CD4-positive, alpha-beta memory T cell (primary cell): ENCODE measurements around the gene CPT1A. TPM values are rescaled to one million over a fixed set of nuclear protein-coding genes. Genes with fewer than 3 reads are reported as not detected.
A peak's percentile ranks its signal among the peaks of the same experiment; 100 is the strongest.

Experiments
- CTCF ChIA-PET: fragments of 350-600 bp; sonication (Branson Sonifier 250); formaldehyde crosslinking; loops from one replicate; lab custom pipeline; 2021; ENCODE audit warnings: inconsistent platforms; ENCODE audit not compliant: partially characterized antibody; lab: Charles Lee
- POLR2A ChIA-PET: fragments of 350-600 bp; sonication (Branson Sonifier 250); formaldehyde crosslinking; loops from one replicate; lab custom pipeline; 2021; ENCODE audit not compliant: partially characterized antibody; lab: Charles Lee
- DNase-seq, 5 donors: peaks; one replicate each; pipeline versions ENCODE4 v3.0.0 to v3.0.0-alpha.2; 2020 to 2022; ENCODE audit warnings: mixed read lengths in 1 of 5
- H3K27ac ChIP-seq: one replicate; pipeline ENCODE4 v1.7.0; 2013; ENCODE audit warnings: low read depth, low read length
- H3K27me3 ChIP-seq: 2 replicates; pipeline ENCODE4 v1.7.0; 2013; ENCODE audit warnings: mild to moderate bottlenecking, low read length, moderate library complexity; ENCODE audit not compliant: insufficient read depth
- H3K36me3 ChIP-seq: 2 replicates; pipeline ENCODE4 v1.7.0; 2013; ENCODE audit warnings: mild to moderate bottlenecking, low read length, moderate library complexity; ENCODE audit not compliant: insufficient read depth
- H3K4me1 ChIP-seq: 2 replicates; pipeline ENCODE4 v1.7.0; 2013; ENCODE audit warnings: mild to moderate bottlenecking, low read length, moderate library complexity; ENCODE audit not compliant: insufficient read depth
- H3K4me3 ChIP-seq, 2 donors: one replicate each; pipeline ENCODE4 v1.7.0; 2013; ENCODE audit warnings: low read length in 2 of 2, mild to moderate bottlenecking in 1 of 2
- H3K9me3 ChIP-seq, 2 donors: one replicate each; pipeline ENCODE4 v1.7.0; 2013; ENCODE audit warnings: low read length in 2 of 2, control low read depth in 1 of 2; ENCODE audit not compliant: control insufficient read depth in 1 of 2
- H3K27ac Mint-ChIP-seq, 7 donors: one replicate each; pipeline ENCODE4 v1.8.0; 2020 to 2021; ENCODE audit warnings: mixed read lengths in 7 of 7, mild to moderate bottlenecking in 6 of 7, inconsistent platforms in 3 of 7, moderate library complexity in 3 of 7
- H3K27me3 Mint-ChIP-seq, 2 donors: one replicate each; pipeline ENCODE4 v1.8.0; 2020 to 2021; ENCODE audit warnings: mixed read lengths in 2 of 2
- H3K36me3 Mint-ChIP-seq, 2 donors: one replicate each; pipeline ENCODE4 v1.8.0; 2020 to 2021; ENCODE audit warnings: mixed read lengths in 2 of 2, inconsistent platforms in 1 of 2, mild to moderate bottlenecking in 1 of 2
- H3K4me1 Mint-ChIP-seq, 4 donors: one replicate each; pipeline ENCODE4 v1.8.0; 2020 to 2021; ENCODE audit warnings: mixed read lengths in 4 of 4, mild to moderate bottlenecking in 1 of 4
- H3K4me3 Mint-ChIP-seq, 8 donors: one replicate each; pipeline ENCODE4 v1.8.0; 2020 to 2021; ENCODE audit warnings: mixed read lengths in 8 of 8, mild to moderate bottlenecking in 7 of 8, moderate library complexity in 6 of 8, inconsistent platforms in 3 of 8
- H3K9me3 Mint-ChIP-seq, 8 donors: one replicate each; pipeline ENCODE4 v1.8.0; 2020 to 2021; ENCODE audit warnings: mixed read lengths in 8 of 8, mild to moderate bottlenecking in 5 of 8, inconsistent platforms in 3 of 8, moderate library complexity in 1 of 8
- intact Hi-C: fragments of 100-400 bp; cut with micrococcal nuclease; formaldehyde crosslinking; loops from one replicate; pipeline ENCODE4 v1.15.1; 2023
- polyA plus RNA-seq, 2 donors: library from polyadenylated mRNA; unstranded; fragments of 300-500 nt; fragmentation: Illumina TruSeq; gene quantifications; one replicate each; pipeline ENCODE4 v1.2.3, GENCODE V29; 2021
- total RNA-seq, 2 experiments: library from RNA; stranded (reverse); gene quantifications; one replicate each; pipeline ENCODE4 v1.2.3, GENCODE V29; 2021

Gene CPT1A
- total and polyA plus RNA-seq, 4 experiments from 2014 or later, result 7.5 to 35.5 (median 18.5) TPM

- intact Hi-C loops, result no loop called here
- Mint-ChIP-seq H3K9me3 (no peaks in the 10 kb centered on the region), H3K27me3 (no peaks in the 10 kb centered on the region), H3K4me1 (no peaks in the 10 kb centered on the region), H3K27ac (no peak overlapping the region), H3K4me3 (no peak overlapping the region), H3K36me3 (peaks cover 0 to under 1% of the 10 kb centered on the region in 2 donors)
- Histone ChIP-seq H3K9me3 (no peaks in the 10 kb centered on the region), H3K36me3 (no peaks in the 10 kb centered on the region), H3K27me3 (no peaks in the 10 kb centered on the region), H3K4me3 (no peak overlapping the region), H3K4me1 (no peaks in the 10 kb centered on the region), H3K27ac (no peak overlapping the region)
- CTCF ChIA-PET, result interaction anchor here (1.6 kb wide), 1 partner anchor 8 kb away, joined by 4 read pairs; no protein-coding TSS in a partner anchor
- POLR2A ChIA-PET, result no interaction called here
- no peak for DNase-seq
These were observed 36.3 kb upstream of the CPT1A start for GRCh38 chr11:68878022-68878421.

GRCh38 chr11:68872216-68873003, 30.7 kb upstream of the CPT1A start:
- no peaks in the 10 kb centered on the region for H3K9me3 Mint-ChIP-seq
- Histone ChIP-seq H3K4me1 (no peaks in the 10 kb centered on the region), H3K27ac (no peak overlapping the region), H3K27me3 (peaks cover 5% of the 10 kb centered on the region), H3K9me3 (no peaks in the 10 kb centered on the region), H3K36me3 (no peaks in the 10 kb centered on the region), H3K4me3 (no peak overlapping the region)
- H3K36me3 Mint-ChIP-seq, result no peaks in the 10 kb centered on the region
- H3K4me3 Mint-ChIP-seq, result no peak overlapping the region
- POLR2A ChIA-PET, result no interaction called here
- no peak for DNase-seq
- H3K4me1 Mint-ChIP-seq, result peaks cover 6 to 19% (median 11%) of the 10 kb centered on the region in 4 donors
- peaks cover 12% of the 10 kb centered on the region in 2 donors for H3K27me3 Mint-ChIP-seq
- intact Hi-C loops, result no loop called here
- no peak overlapping the region for H3K27ac Mint-ChIP-seq
- CTCF ChIA-PET, result no interaction called here

GRCh38 chr11:68870470-68870869, 28.8 kb upstream of the CPT1A start:
- Histone ChIP-seq H3K4me3 (no peak overlapping the region), H3K4me1 (no peaks in the 10 kb centered on the region), H3K9me3 (no peaks in the 10 kb centered on the region), H3K27ac (no peak overlapping the region), H3K27me3 (peaks cover 5% of the 10 kb centered on the region), H3K36me3 (no peaks in the 10 kb centered on the region)
- H3K36me3 Mint-ChIP-seq, result peaks cover 2 to 4% of the 10 kb centered on the region in 2 donors
- ChIA-PET POLR2A (no interaction called here), CTCF (no interaction called here)
- peak overlapping the region in 2 of 7 donors; percentile 31 to 63 for H3K27ac Mint-ChIP-seq
- H3K4me1 Mint-ChIP-seq, result peaks cover 6 to 19% (median 11%) of the 10 kb centered on the region in 4 donors
- peaks cover 12% of the 10 kb centered on the region in 2 donors for H3K27me3 Mint-ChIP-seq
- no peak for DNase-seq
- intact Hi-C loops, result no loop called here
- no peaks in the 10 kb centered on the region for H3K9me3 Mint-ChIP-seq
- peak overlapping the region in 6 of 8 donors; percentile 74 to 88 (median 78) for H3K4me3 Mint-ChIP-seq

GRCh38 chr11:68868221-68868835, 26.6 kb upstream of the CPT1A start:
- intact Hi-C loops, result no loop called here
- H3K4me3 Mint-ChIP-seq, result peak overlapping the region in 1 of 8 donors; percentile 2
- H3K36me3 ChIP-seq, result no peaks in the 10 kb centered on the region
- peaks cover 0 to 11% (median 6%) of the 10 kb centered on the region in 8 donors for H3K9me3 Mint-ChIP-seq
- no peak overlapping the region for H3K4me3 ChIP-seq
- peak overlapping the region in 1 of 7 donors; percentile 14 for H3K27ac Mint-ChIP-seq
- no peak for DNase-seq
- no peak overlapping the region for H3K27ac ChIP-seq
- H3K9me3 ChIP-seq, result peaks cover 0 to 3% of the 10 kb centered on the region in 2 donors
- POLR2A ChIA-PET, result no interaction called here
- CTCF ChIA-PET, result interaction anchor here (1.0 kb wide), 1 partner anchor 25 kb away, joined by 4 read pairs; no protein-coding TSS in a partner anchor
- peaks cover 12 to 13% of the 10 kb centered on the region in 2 donors for H3K27me3 Mint-ChIP-seq
- H3K36me3 Mint-ChIP-seq, result peaks cover 2 to 7% of the 10 kb centered on the region in 2 donors
- H3K27me3 ChIP-seq, result peaks cover 5% of the 10 kb centered on the region
- no peaks in the 10 kb centered on the region for H3K4me1 ChIP-seq
- peaks cover 6 to 19% (median 11%) of the 10 kb centered on the region in 4 donors for H3K4me1 Mint-ChIP-seq

- H3K4me3 ChIP-seq, result no peak overlapping the region
- ChIA-PET POLR2A (no interaction called here), CTCF (no interaction called here)
- Mint-ChIP-seq H3K27ac (no peak overlapping the region), H3K36me3 (peaks cover 2 to 10% of the 10 kb centered on the region in 2 donors), H3K27me3 (peaks cover 12 to 15% of the 10 kb centered on the region in 2 donors), H3K9me3 (peaks cover 0 to 14% (median 8%) of the 10 kb centered on the region in 8 donors), H3K4me3 (no peak overlapping the region), H3K4me1 (peaks cover 6 to 19% (median 11%) of the 10 kb centered on the region in 4 donors)
- no peaks in the 10 kb centered on the region for H3K4me1 ChIP-seq
- peaks cover 0 to 3% of the 10 kb centered on the region in 2 donors for H3K9me3 ChIP-seq
- H3K36me3 ChIP-seq, result no peaks in the 10 kb centered on the region
- DNase-seq, result no peak
- H3K27ac ChIP-seq, result no peak overlapping the region
- H3K27me3 ChIP-seq, result peaks cover 5% of the 10 kb centered on the region
- intact Hi-C loops, result no loop called here
These were observed 25.4 kb upstream of the CPT1A start for GRCh38 chr11:68867066-68867465.

GRCh38 chr11:68865241-68865640, 23.5 kb upstream of the CPT1A start:
- Mint-ChIP-seq H3K9me3 (peaks cover 0 to 14% (median 8%) of the 10 kb centered on the region in 8 donors), H3K4me1 (peaks cover 6 to 16% (median 10%) of the 10 kb centered on the region in 4 donors), H3K4me3 (no peak overlapping the region), H3K36me3 (peaks cover 2 to 10% of the 10 kb centered on the region in 2 donors), H3K27ac (no peak overlapping the region), H3K27me3 (peaks cover 12 to 15% of the 10 kb centered on the region in 2 donors)
- intact Hi-C loops, result no loop called here
- no peak overlapping the region for H3K27ac ChIP-seq
- CTCF ChIA-PET, result no interaction called here
- POLR2A ChIA-PET, result interaction anchor here (1.1 kb wide), 1 partner anchor 21 kb away, joined by 3 read pairs; no protein-coding TSS in a partner anchor
- no peak for DNase-seq
- H3K4me1 ChIP-seq, result no peaks in the 10 kb centered on the region
- peaks cover 5% of the 10 kb centered on the region for H3K27me3 ChIP-seq
- no peaks in the 10 kb centered on the region for H3K36me3 ChIP-seq
- H3K4me3 ChIP-seq, result no peak overlapping the region
- peaks cover 0 to 3% of the 10 kb centered on the region in 2 donors for H3K9me3 ChIP-seq
